ENCODE measurements around the gene GPS1.
A peak's percentile ranks its signal among the peaks of the same experiment; 100 is the strongest.
"Not testable (repeated sequence)": the region's sequence is repeated elsewhere in the genome, so short reads cannot be mapped to it uniquely, and the experiment has no call there.

The GPS1 gene

GRCh38 chr17:82025401-82026107 lies 26.1 kb upstream of the GPS1 start:
- no peak for DNase-seq (ENCODE audit: low read depth, low spot score)

- DNase-seq (ENCODE audit: low read depth, low spot score): no peak
Observed at GRCh38 chr17:82028246-82028645, 23.5 kb upstream of the GPS1 start.

- no peak for DNase-seq (ENCODE audit: low read depth, low spot score)
Observed at GRCh38 chr17:82028966-82029365, 22.7 kb upstream of the GPS1 start.

- DNase-seq (ENCODE audit: low read depth, low spot score): no peak
Observed at GRCh38 chr17:82029391-82029790, 22.3 kb upstream of the GPS1 start.

- DNase-seq (ENCODE audit: low read depth, low spot score): no peak
Observed at GRCh38 chr17:82029990-82030469, 21.7 kb upstream of the GPS1 start.

- peak; percentile 59 for DNase-seq (ENCODE audit: low read depth, low spot score)
Observed at GRCh38 chr17:82030470-82031302, 21.0 kb upstream of the GPS1 start.

- no peak for DNase-seq (ENCODE audit: low read depth, low spot score)
Observed at GRCh38 chr17:82031303-82031884, 20.3 kb upstream of the GPS1 start, which contains the start of gene RAC3. TSS of gene RAC3 (plus strand) at chr17:82031678. CDS start at chr17:82031762, 84 bp downstream.

- no peak for DNase-seq (ENCODE audit: low read depth, low spot score)
Observed at GRCh38 chr17:82031885-82032627, 19.6 kb upstream of the GPS1 start.

- DNase-seq (ENCODE audit: low read depth, low spot score): no peak
Observed at GRCh38 chr17:82033359-82034085, 18.2 kb upstream of the GPS1 start.

- no peak for DNase-seq (ENCODE audit: low read depth, low spot score)
Observed at GRCh38 chr17:82034371-82035011, 17.2 kb upstream of the GPS1 start.

GRCh38 chr17:82035488-82035887 lies 16.2 kb upstream of the GPS1 start:
- no peak for DNase-seq (ENCODE audit: low read depth, low spot score)

- no peak for DNase-seq (ENCODE audit: low read depth, low spot score)
Observed at GRCh38 chr17:82035956-82036633, 15.6 kb upstream of the GPS1 start.

GRCh38 chr17:82036634-82037091 lies 15.0 kb upstream of the GPS1 start:
- no peak for DNase-seq (ENCODE audit: low read depth, low spot score)

- peak; percentile 92 for DNase-seq (ENCODE audit: low read depth, low spot score)
Observed at GRCh38 chr17:82037092-82037888, 14.4 kb upstream of the GPS1 start, which contains the start of gene DCXR. TSS of gene DCXR (minus strand) at chr17:82037697. CDS start at chr17:82037682, 15 bp downstream.

- DNase-seq (ENCODE audit: low read depth, low spot score): no peak
Observed at GRCh38 chr17:82037889-82038195, 13.9 kb upstream of the GPS1 start.

GRCh38 chr17:82038796-82039409 lies 12.8 kb upstream of the GPS1 start:
- not testable (repeated sequence) for DNase-seq (ENCODE audit: low read depth, low spot score)

- no peak for DNase-seq (ENCODE audit: low read depth, low spot score)
Observed at GRCh38 chr17:82039695-82040299, 11.9 kb upstream of the GPS1 start.

- DNase-seq (ENCODE audit: low read depth, low spot score): no peak
Observed at GRCh38 chr17:82041144-82041814, 10.4 kb upstream of the GPS1 start.

Measured in smooth muscle cell of the brain vasculature (primary cell).